ENCODE measurements around the gene UTP18. TPM values are rescaled to one million over a fixed set of nuclear protein-coding genes. Genes with fewer than 3 reads are reported as not detected.
"Not testable (repeated sequence)": the region's sequence is repeated elsewhere in the genome, so short reads cannot be mapped to it uniquely, and the experiment has no call there.

Gene UTP18
- polyA plus RNA-seq, 3 donors, result 16.8 to 20.2 (median 18.3) TPM

DNA sequence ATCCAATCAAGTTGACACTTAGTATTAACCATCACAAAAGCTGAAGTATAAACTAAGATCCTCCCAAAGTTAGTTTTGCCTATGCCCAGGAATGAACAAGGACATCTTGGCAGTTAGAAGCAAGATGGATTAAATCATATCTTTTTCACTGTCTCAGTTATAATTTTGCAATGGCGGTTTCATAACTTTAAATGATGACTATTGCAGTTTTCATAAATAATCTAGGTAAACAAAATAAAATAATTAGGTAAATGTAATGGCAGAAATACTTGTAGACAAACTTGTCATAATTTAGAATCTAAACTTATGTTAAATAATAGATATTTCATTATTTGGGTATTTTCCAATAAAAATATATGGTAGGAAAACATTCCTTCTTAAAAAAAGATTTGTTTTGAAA, 51.7 kb downstream of the UTP18 start:
- H3K27ac ChIP-seq (ENCODE audit: low read depth, low read length), result not testable (repeated sequence)
- 92 to 96% (median 94%) methylated on average over 1 of the region's 1 CpG for WGBS, 3 donors

DNA sequence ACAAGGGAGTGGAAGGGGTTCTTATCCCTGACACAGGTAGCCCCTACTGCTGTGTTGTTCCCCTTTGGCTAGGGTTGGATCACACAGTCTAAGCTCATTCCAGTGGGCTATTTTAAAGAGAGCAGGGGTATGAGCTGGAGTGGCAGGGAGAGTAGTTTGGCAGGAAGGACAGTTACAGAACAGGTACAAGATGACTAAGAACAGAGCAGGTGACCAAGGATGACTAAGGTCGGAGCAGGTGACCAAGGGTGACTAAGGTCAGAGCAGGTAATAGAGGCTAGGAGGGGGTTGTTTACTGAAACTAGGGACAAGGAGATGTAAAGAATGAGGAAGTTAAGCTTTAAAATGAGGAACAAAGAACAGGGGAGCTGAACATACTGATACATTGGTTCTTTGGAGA, 58.8 kb downstream of the UTP18 start:
- no peak overlapping the region for H3K27ac ChIP-seq (ENCODE audit: low read depth, low read length)
- WGBS, 3 donors, result 85 to 93% (median 91%) methylated on average over 1 of the region's 1 CpG

DNA sequence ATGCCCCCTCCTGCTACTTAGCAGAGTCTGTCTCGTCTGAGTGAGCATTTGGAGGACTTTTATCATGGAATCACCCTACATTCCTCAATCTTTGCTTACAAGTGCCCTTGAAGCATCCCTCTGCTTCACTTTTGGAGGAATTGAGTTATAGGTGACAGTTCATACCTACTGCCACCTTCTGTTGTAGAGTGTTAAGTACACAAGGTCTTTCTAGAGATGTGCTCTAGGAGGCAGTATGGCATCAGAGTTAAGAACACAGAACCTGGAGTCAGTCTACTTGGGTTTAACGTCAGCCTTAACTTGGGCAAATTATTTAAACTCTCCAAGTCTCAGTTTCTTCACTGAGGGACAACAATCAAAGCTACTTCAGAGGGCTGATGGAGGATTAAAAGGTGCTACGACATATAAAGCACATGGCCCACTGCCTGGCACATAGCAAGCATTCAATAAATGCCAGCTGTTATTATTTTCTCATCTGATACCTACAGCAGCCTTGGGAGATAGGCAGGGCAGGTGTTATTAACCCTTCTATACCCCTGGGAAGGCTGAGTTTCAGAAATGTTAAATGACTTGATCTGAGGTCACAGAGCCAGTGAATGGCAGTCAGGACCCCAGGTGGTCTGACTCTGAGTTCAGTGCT, 62.2 kb downstream of the UTP18 start:
- 23 to 37% (median 35%) methylated on average over 3 of the region's 3 CpGs for WGBS, 3 donors

DNA sequence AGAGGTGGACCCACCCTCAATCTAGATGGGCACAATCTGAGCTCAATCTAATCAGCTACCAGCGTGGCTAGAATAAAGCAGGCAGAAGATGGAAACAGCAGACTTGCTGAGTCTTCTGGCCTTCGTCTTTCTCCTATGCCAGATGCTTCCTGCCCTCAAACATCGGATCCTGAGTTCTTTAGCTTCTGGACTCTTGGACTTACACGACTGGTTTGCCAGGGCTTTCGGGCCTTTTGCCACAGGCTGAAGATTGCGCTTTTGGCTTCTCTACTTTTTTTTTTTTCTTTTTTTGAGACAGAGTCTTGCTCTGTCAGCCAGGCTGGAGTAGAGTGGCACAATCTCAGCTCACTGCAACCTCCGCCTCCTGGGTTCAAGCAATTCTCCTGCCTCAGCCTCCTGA, 65.1 kb downstream of the UTP18 start:
- WGBS, 3 donors, result 70 to 92% (median 89%) methylated on average over 7 of the region's 7 CpGs
- no peak overlapping the region for H3K27ac ChIP-seq (ENCODE audit: low read depth, low read length)

More for the DNA sequence above, 62.2 kb downstream of the UTP18 start:
- H3K27ac ChIP-seq (ENCODE audit: low read depth, low read length), result no peak overlapping the region

DNA sequence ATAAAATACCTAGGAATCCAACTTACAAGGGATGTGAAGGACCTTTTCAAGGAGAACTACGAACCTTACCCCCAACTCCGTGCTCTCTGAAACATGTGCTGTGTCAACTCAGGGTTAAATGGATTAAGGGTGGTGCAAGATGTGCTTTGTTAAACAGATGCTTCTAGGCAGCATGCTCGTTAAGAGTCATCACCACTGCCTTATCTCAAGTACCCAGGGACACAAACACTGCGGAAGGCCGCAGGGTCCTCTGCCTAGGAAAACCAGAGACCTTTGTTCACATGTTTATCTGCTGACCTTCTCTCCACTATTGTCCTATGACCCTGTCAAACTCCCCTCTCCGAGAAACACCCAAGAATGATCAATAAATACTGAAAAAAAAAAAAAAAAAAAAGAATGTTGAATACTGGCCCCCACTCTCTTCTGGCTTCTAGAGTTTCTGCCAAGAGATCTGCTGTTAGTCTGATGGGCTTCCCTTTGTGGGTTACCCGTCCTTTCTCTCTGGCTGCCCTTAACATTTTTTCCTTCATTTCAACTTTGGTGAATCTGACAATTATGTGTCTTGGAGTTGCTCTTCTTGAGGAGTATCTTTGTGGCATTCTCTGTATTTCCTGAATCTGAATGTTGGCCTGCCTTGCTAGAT, 70.6 kb downstream of the UTP18 start:
- not testable (repeated sequence) for H3K27ac ChIP-seq (ENCODE audit: low read depth, low read length)
- WGBS, 3 donors, result 45 to 54% (median 46%) methylated on average over 7 of the region's 7 CpGs

DNA sequence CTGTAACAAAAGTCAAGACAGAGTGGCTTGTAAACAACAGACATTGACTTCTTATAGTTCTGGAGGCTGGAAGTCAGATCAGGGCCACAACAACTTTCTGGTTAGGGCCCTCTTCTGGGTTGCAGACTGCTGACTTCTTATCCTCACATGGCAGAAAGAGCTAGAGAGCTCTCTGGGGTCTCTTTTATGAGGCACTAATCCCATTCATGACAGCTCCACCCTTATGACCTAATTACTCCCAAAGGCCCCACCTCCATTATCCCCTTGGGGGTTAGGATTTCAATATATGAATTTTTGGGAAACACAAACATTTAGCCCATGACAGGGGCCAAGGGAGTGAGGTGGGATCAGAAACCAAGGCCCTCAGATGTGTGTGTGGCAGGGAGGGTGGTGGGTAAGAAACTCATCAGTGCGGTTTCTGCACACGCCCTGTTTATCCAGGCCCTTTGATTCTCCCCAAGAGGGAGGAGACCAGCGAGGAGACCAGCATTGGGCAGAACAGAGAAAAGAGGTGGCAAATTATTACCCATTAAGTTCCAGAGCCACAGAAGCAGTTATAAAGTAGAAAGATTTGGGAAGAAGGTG, 74.8 kb downstream of the UTP18 start:
- 81 to 86% (median 83%) methylated on average over 3 of the region's 3 CpGs for WGBS, 3 donors
- no peak overlapping the region for H3K27ac ChIP-seq (ENCODE audit: low read depth, low read length)

DNA sequence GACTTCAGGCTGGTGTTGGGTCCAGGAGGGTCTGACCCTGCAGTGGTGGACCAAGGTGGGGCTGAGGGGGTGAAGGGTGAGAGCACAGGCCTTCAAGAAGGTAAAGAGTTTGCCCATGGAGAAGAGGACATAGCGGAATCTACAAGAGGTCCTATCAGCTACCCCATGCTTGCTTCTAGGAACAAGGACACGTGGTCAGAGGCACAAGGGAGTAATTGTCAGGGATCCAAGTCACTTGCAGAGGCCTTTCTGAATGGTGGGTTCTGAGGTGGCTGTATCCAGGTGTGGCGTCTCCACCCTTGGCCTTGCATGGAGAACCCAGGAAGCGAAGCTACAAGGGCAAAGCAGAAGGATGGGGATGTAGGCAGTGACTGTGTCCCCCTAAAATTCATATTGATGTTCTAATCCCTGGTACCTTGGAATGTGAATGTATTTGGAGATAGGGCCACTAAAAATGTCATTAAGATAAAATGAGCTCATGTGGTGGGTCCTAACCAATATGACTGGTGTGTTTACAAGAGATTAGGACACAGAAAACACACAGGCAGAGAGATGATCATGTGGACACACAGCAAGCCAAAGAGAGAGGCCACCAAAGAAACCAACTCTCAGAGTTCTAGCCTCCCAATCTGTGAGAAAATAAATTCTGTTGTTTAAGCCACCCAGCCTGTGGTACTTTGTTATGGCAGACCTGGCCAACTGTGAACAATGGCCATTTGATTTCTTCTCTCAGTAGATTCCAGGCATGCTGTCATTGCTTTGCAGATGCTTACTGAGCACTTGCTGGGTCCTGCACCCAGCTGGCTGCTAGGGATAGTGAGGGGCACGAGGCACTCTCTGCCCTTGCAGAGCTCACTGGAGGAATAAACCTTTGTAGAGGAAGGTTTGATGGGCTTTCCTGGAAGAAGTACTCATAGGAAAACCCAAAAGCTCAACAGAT, 75.8 kb downstream of the UTP18 start:
- 82 to 83% (median 83%) methylated on average over 5 of the region's 5 CpGs for WGBS, 3 donors
- no peak overlapping the region for H3K27ac ChIP-seq (ENCODE audit: low read depth, low read length)

DNA sequence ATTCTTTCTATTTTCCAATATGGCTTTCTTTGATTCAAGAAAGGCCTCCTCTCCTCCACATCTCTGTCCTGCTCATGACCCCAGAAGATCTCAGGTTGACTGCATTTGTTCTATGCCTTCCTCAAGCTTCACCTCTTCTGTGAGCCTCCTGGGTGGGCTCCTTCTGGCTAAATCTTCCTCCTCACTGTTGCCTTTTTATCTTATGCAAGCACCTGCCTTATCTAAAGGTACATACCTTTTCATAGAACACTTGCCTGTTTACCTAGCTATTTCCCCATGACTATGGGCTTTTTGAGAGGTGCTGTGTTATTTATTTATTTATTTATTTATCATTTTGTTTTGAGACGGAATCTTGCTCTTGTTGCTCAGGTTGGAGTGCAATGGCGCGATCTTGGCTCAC, 81.1 kb downstream of the UTP18 start:
- H3K27ac ChIP-seq (ENCODE audit: low read depth, low read length), result no peak overlapping the region
- WGBS, 3 donors, result 84 to 99% (median 93%) methylated on average over 3 of the region's 3 CpGs

DNA sequence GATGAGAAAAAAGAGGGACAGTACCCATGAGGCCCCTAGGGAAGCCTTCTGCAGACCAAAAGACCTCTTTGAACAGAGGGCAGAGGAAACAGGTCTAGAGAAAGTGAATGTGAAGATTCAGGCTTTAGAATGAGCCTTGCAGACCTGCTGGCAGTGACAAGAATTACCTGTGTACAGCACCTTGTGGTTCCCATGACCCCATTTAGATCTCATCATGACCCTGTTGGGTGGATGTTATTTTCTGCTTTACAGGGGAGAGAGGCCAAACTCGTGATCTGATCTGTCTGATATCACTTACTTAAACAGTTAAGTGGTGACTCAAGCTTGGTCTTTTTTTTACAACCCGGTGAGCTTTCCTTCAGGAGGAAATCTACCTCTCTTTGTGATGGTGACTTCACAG, 81.9 kb downstream of the UTP18 start:
- no peak overlapping the region for H3K27ac ChIP-seq (ENCODE audit: low read depth, low read length)
- WGBS, 3 donors, result 38 to 65% (median 50%) methylated on average over 2 of the region's 2 CpGs

DNA sequence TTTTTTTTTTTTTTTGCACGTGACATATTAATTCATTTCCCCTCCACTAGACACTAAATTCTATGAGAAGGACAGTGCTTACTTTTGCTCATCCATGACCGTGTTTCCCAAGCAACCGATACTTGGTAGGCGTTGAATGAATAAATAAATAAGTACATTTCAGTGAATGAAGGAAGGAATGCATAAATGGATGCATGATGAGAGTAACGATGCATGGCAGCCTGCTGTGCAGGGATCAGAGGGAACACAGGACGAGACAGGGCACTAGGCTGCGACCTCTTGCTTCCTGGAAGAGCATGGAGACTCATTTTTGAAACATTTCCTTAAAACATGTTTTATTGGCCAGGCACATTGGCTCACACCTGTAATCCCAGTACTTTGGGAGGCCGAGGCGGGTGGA, 84.2 kb downstream of the UTP18 start:
- 83 to 88% (median 88%) methylated on average over 9 of the region's 9 CpGs for WGBS, 3 donors
- H3K27ac ChIP-seq (ENCODE audit: low read depth, low read length), result no peak overlapping the region

DNA sequence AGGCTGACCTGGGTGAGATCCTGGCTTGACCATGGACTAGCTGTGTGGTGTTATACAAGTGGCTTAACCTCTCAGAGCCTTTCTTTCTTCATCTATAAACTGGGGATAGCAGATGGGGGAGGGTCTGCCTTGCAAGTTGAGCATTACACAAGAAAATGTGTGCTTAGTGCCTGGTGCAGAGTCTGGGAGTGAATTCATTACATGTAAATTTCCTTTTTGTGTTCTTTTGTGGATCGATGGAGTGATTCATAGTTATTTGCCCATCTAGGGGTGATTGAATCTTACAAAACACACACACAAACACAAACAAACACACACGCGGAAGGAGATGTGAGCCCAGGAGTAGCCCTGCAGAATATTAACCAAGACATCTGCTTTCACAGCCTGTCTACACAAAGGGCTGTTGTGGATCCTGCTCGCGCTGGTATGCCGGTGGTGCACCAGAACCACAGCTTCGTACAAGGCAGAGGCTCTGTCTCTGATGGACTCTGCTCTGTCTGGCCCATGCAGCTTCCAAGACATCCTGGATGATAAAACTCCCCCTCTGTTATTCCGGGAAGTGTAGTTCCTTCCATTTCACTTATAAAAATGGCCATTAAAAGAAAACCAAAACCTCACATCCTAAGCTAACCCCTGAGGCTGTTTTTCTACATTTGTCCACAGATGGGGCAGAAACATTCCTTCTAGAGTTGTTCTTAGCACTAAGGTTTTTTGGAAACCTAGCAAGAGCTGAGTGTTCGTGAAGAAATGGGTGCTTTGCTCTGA, 86.1 kb downstream of the UTP18 start:
- H3K27ac ChIP-seq (ENCODE audit: low read depth, low read length), result no peak overlapping the region
- WGBS, 3 donors, result 34 to 81% (median 75%) methylated on average over 9 of the region's 9 CpGs

Other genes with a start within 250 kb of the UTP18 start
- 10 to 100 TPM; 15.9 to 43.1 (median 22.2) TPM for gene SPAG9, start 139.7 kb upstream of the UTP18 start, polyA plus RNA-seq
- 100 to 1,000 TPM in 1 of 3 donors, 10 to 100 TPM in 2; 72.9 to 131 (median 87.4) TPM for gene NME1, start 107.0 kb upstream of the UTP18 start, polyA plus RNA-seq
- gene NME2, start 94.1 kb upstream of the UTP18 start, polyA plus RNA-seq, result 100 to 1,000 TPM; 477 to 911 (median 841) TPM
- gene MBTD1, start 497 bp upstream of the UTP18 start, polyA plus RNA-seq, result 1 to 10 TPM; 4.0 to 9.4 (median 4.5) TPM